Activated CD8-positive, alpha-beta T cell treated with anti-CD3 and anti-CD28 coated beads for 36 hours (primary cell): ENCODE results near the gene PHB1. TPM values are rescaled to one million over a fixed set of nuclear protein-coding genes. Genes with fewer than 3 reads are reported as not detected.
A peak's percentile ranks its signal among the peaks of the same experiment; 100 is the strongest.

ENCODE experiments used
- ATAC-seq: fragments of 200-7000 bp; cut with Tn5 transposase; one replicate; pipeline ENCODE4 v1.10.0; 2021; ENCODE audit warnings: mild to moderate bottlenecking, moderate library complexity
- CTCF ChIA-PET: fragments of 350-600 bp; sonication (Branson Sonifier 250); formaldehyde crosslinking; loops from one replicate; lab custom pipeline; 2021; ENCODE audit warnings: antibody characterized with exemption; lab: Charles Lee
- POLR2A ChIA-PET: fragments of 350-600 bp; sonication (Branson Sonifier 250); formaldehyde crosslinking; loops from one replicate; lab custom pipeline; 2021; ENCODE audit warnings: antibody characterized with exemption; lab: Charles Lee
- DNase-seq: peaks from one replicate; pipeline ENCODE4 v3.0.0-alpha.2; 2020
- H3K27ac Mint-ChIP-seq: one replicate; pipeline ENCODE4 v1.8.0; 2021; ENCODE audit warnings: mild to moderate bottlenecking, mixed read lengths
- H3K27me3 Mint-ChIP-seq: one replicate; pipeline ENCODE4 v1.8.0; 2021; ENCODE audit warnings: mixed read lengths
- H3K36me3 Mint-ChIP-seq: one replicate; pipeline ENCODE4 v1.8.0; 2021; ENCODE audit warnings: low read depth, mixed read lengths
- H3K4me1 Mint-ChIP-seq: one replicate; pipeline ENCODE4 v1.8.0; 2021; ENCODE audit warnings: low read depth, mixed read lengths
- H3K4me3 Mint-ChIP-seq: one replicate; pipeline ENCODE4 v1.8.0; 2021; ENCODE audit warnings: mild to moderate bottlenecking, moderate library complexity, mixed read lengths
- H3K9me3 Mint-ChIP-seq: one replicate; pipeline ENCODE4 v1.8.0; 2021; ENCODE audit warnings: mixed read lengths
- intact Hi-C: fragments of 100-400 bp; cut with micrococcal nuclease; formaldehyde crosslinking; loops from one replicate; pipeline ENCODE4 v1.10.0; 2022
- total RNA-seq, 2 experiments: library from RNA; stranded (reverse); gene quantifications; one replicate each; pipeline ENCODE4 v1.2.3, GENCODE V29; 2021
- TF ChIP-seq, protein P1 (sequence below): fragments of 200-600 bp; IDR thresholded peaks from one replicate; pipeline ENCODE4 v1.8.0; 2022; ENCODE audit warnings: antibody characterized with exemption, mild to moderate bottlenecking

PHB1 gene
- total RNA-seq: 100 to 1,000 TPM; 363 to 381 TPM

DNA sequence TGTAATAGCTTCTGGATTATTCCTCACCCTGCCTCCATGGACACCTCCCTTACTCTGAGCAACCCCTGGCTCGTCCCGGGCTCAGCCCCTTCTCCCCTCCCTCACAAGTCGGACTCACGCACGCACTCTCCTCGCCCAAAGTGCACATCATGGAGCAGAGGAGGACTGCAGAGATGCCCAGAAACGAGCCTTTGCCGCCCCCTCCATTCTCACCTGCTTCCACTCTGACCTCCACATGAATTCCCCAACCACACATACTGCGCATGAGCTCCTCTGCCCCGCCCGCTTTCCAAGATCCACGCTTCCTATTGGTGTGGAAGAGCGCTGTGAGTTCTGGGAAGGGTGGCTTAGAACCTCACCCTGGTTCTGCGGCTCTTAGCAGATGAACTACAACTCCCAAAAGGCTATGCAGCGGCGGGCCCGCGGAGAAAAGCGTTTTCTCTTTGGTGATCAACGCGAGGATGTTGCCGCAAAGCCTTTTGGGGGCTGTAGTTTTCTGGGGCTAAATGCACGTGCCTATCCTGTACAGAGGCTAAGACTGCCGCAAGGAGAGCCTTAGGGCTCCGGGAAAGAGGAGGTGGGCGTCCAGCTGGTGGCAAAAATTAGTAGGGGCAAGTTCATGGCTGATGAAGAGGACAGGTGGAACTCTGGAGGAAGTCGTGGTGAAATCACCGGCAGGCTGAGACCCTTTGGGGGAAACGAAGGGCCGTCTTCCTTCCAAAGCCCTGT lies at the start of gene PHB1:
Gene PHB1, minus strand, starts transcription at position 261 of the 729 bp plus-strand sequence. CDS start 1,618 bp downstream, outside the sequence.
- ChIA-PET POLR2A (interaction anchor here (1.0 to 1.7 kb wide), 3 partner anchors 11 to 57 kb away, joined by 3 to 5 read pairs (median 3); no protein-coding TSS in a partner anchor), CTCF (interaction anchor here (0.6 to 10.1 kb wide), 10 partner anchors 11 to 153 kb away, joined by 3 to 160 read pairs (median 4); no protein-coding TSS in a partner anchor)
- peak within 1 kb of the TSS; percentile 90 for H3K27ac Mint-ChIP-seq
- peak within 1 kb of the TSS; percentile 95 for H3K4me3 Mint-ChIP-seq
- H3K9me3 Mint-ChIP-seq: no peaks in the 10 kb centered on the region
- H3K36me3 Mint-ChIP-seq: peaks cover 31% of the 10 kb centered on the region
- peaks cover 2% of the 10 kb centered on the region for H3K27me3 Mint-ChIP-seq
- intact Hi-C loops: no loop called here
- TF ChIP-seq, protein P1, sequence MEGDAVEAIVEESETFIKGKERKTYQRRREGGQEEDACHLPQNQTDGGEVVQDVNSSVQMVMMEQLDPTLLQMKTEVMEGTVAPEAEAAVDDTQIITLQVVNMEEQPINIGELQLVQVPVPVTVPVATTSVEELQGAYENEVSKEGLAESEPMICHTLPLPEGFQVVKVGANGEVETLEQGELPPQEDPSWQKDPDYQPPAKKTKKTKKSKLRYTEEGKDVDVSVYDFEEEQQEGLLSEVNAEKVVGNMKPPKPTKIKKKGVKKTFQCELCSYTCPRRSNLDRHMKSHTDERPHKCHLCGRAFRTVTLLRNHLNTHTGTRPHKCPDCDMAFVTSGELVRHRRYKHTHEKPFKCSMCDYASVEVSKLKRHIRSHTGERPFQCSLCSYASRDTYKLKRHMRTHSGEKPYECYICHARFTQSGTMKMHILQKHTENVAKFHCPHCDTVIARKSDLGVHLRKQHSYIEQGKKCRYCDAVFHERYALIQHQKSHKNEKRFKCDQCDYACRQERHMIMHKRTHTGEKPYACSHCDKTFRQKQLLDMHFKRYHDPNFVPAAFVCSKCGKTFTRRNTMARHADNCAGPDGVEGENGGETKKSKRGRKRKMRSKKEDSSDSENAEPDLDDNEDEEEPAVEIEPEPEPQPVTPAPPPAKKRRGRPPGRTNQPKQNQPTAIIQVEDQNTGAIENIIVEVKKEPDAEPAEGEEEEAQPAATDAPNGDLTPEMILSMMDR: no peak
- DNase-seq (peak; percentile 98), ATAC-seq (peak; percentile 100)
- H3K4me1 Mint-ChIP-seq: peaks cover 20% of the 10 kb centered on the region

DNA sequence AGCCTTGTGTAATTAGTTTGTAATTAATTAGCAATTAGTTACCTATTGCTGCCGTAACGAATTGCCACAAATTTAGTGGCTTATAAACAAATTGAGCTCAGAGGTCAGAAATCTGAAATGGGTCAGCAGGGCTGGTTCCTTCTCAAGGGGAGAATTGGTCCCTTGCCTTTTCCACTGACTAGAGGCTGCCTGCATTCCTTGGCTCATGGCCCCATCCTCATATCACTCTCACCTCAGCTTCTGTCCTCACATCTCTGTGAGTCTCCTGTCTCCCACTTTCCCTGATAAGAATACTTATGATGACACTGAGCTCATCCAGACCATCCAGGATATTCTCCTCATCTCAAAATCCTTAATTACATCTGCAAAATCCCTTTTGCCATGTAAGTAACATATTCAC lies 49.4 kb upstream of the PHB1 start:
- ATAC-seq (no peak), DNase-seq (no peak)
- CTCF ChIA-PET: interaction anchor here (0.9 kb wide), 1 partner anchor 93 kb away, joined by 5 read pairs; no protein-coding TSS in a partner anchor
- Mint-ChIP-seq H3K4me3 (no peak overlapping the region), H3K4me1 (peaks cover 2% of the 10 kb centered on the region), H3K27me3 (peaks cover 34% of the 10 kb centered on the region), H3K27ac (no peak overlapping the region), H3K36me3 (no peaks in the 10 kb centered on the region), H3K9me3 (peaks cover 3% of the 10 kb centered on the region)
- TF ChIP-seq, protein P1: no peak
- POLR2A ChIA-PET: no interaction called here
- intact Hi-C loops: no loop called here

DNA sequence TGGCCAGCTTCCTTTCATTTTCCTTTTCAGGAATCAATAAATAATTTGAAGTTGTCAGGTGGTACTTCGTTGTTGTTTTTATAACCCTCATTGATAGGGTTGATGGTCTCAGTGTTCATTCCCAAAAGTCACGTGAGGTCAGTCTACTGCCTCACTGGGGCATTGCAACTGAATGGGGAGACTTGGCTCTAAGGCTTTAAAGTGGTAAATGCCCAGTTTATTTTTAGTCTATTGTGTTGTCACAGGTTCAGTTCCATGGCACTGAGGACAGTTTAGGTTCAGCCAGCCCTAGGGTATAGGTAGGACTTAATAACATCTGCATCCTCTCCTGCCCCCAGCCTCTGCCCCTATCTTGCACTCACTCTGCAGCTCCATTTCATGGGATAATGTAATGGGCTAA lies 46.9 kb upstream of the PHB1 start:
- Mint-ChIP-seq H3K4me3 (no peak overlapping the region), H3K27ac (no peak overlapping the region), H3K4me1 (peaks cover 2% of the 10 kb centered on the region), H3K9me3 (peaks cover 3% of the 10 kb centered on the region), H3K27me3 (peaks cover 31% of the 10 kb centered on the region), H3K36me3 (no peaks in the 10 kb centered on the region)
- ATAC-seq (no peak), DNase-seq (no peak)
- POLR2A ChIA-PET: no interaction called here
- intact Hi-C loops: no loop called here
- TF ChIP-seq, protein P1: no peak
- CTCF ChIA-PET: interaction anchor here (0.7 to 1.3 kb wide), 2 partner anchors 14 to 95 kb away, joined by 3 read pairs; no protein-coding TSS in a partner anchor

DNA sequence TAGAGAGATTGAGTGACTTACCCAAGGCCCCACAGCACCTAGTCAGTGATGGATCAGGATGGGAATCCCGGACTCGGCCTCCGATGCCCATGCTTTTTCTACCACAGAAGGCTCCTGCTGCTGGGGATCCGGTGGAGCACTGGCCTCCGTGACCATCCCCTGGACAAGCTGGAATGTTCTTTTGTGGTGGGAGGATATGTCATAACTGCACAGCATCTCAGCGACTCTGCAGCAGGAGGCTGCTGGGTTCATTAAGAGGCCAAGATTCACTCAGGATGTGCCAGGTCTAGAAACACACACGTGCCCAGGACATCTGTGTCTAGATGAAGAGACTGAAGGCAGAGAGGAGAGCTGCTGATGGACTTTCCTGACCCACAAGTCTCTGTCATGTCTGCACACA lies 45.7 kb upstream of the PHB1 start:
- DNase-seq (no peak), ATAC-seq (no peak)
- Mint-ChIP-seq H3K4me3 (no peak overlapping the region), H3K9me3 (peaks cover 3% of the 10 kb centered on the region), H3K27ac (no peak overlapping the region), H3K27me3 (peaks cover 35% of the 10 kb centered on the region), H3K4me1 (peaks cover 2% of the 10 kb centered on the region), H3K36me3 (no peaks in the 10 kb centered on the region)
- CTCF ChIA-PET: interaction anchor here (0.8 to 1.3 kb wide), 2 partner anchors 15 to 25 kb away, joined by 3 to 4 read pairs; no protein-coding TSS in a partner anchor
- TF ChIP-seq, protein P1: no peak
- intact Hi-C loops: no loop called here
- POLR2A ChIA-PET: no interaction called here
